Glomerular endothelial cell (primary cell): ENCODE measurements around the gene TMEM229A. TPM values are rescaled to one million over a fixed set of nuclear protein-coding genes. Genes with fewer than 3 reads are reported as not detected.
"Not testable (repeated sequence)": the region's sequence is repeated elsewhere in the genome, so short reads cannot be mapped to it uniquely, and the experiment has no call there.

Source experiments
- DNase-seq: peaks from one replicate; pipeline ENCODE4 v3.0.0-alpha.2; 2011; ENCODE audit warnings: low read depth, low spot score; ENCODE audit errors: extremely low read depth
- total RNA-seq: library from RNA; depleted of rRNA; stranded (reverse); fragments of >200 nt; gene quantifications from 2 replicates; pipeline ENCODE4 v1.2.3, GENCODE V29; 2015

TMEM229A gene
- total RNA-seq: not detected in 2 replicates

DNA sequence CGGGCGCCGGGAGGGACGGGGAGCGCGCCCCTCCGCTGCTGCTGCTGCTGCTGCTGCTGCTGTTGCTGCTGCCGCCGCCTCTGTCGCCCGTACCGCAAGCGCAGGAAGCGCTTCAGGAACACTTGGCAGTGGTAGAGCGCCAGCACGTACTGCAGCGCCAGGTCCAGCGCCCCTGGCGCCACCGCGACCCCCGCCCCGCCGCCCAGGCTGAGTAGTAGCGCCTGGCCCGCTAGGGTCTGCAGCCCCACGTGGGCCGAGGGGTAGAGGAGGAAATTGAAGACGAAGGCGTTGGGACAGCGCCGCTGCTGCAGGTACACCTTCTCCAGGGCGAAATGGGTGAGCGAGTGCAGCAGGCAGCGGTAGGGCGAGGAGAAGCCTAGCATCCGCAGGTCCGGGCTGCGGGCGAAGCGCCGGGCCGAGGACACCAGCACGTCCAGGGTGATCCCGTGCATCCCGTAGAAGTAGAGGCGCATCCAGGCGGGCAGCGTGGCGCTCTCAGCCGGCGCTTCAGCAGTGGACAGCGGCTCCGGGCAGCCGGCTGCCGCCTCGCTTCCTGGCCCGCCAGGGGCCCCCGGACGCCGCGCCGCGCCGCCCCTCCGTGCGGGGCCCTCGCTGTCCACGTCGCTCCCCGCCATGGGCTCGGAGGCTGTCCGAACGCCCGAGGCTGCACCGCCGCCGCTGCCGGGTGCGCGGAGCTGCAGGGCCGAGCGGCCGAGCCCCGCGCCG is at the start of gene TMEM229A:
TSS of gene TMEM229A (minus strand) at position 699 of the 726 bp plus-strand sequence. CDS start at position 635, 64 bp downstream.
- no peak for DNase-seq

DNA sequence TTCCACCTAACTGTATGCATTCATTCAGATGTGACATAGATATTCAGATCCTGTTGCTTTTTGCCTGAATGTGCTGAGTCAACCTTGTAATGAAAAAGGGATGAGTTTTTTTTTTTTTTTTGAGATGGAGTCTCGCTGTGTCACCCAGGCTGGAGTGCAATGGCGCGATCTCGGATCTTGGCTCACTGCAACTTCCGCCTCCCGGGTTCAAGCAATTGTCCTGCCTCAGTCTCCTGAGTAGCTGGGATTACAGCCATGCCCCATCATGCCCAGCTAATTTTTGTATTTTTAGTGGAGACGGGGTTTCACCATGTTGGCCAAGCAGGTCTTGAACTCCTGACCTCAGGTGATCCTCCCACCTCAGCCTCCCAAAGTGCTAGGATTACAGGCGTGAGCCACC is 49.4 kb upstream of the TMEM229A start:
- not testable (repeated sequence) for DNase-seq

- DNase-seq: no peak
Observed at GRCh38 chr7:124077546-124077945, 44.7 kb upstream of the TMEM229A start.

GRCh38 chr7:124076841-124077240 is 44.0 kb upstream of the TMEM229A start:
- DNase-seq: no peak

DNA sequence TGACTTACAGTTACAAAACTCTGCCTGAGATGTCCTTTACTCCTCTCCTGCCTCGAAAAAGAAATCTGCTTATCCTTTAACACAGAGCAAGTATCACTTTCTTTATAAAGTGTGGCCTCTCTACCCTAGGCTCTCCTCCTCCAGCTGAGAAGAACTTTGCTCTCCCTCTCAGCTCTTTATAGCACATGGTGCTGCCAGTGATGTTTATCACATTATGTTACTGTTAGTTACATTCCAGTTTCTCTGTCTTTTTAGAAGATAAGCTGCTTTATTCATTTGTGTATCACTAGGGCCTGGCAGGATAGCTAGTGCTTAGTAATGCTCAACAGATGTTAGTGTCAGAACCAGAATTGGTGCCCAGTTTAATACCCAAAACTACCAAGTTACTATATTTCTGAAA is 41.1 kb upstream of the TMEM229A start:
- DNase-seq: no peak

DNA sequence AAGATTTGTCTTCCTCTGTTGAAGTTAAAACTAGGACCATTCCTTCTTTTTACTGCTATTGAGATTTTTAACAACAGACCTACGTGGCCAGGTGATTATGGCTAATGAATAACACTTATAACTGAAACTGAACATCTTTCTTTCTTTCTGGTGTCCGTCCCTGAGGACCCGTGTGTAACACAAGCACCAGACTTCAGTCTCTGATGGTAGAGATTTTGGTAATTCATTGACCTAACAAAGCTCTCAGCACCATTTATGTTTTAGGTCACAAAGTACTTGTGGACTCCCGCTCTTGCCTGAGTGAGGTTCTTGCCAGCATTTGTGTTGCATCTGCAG is 40.4 kb upstream of the TMEM229A start:
- no peak for DNase-seq

GRCh38 chr7:124072603-124073309 is 39.9 kb upstream of the TMEM229A start:
- no peak for DNase-seq

- no peak for DNase-seq
Observed at GRCh38 chr7:124071843-124072242, 39.0 kb upstream of the TMEM229A start.

DNA sequence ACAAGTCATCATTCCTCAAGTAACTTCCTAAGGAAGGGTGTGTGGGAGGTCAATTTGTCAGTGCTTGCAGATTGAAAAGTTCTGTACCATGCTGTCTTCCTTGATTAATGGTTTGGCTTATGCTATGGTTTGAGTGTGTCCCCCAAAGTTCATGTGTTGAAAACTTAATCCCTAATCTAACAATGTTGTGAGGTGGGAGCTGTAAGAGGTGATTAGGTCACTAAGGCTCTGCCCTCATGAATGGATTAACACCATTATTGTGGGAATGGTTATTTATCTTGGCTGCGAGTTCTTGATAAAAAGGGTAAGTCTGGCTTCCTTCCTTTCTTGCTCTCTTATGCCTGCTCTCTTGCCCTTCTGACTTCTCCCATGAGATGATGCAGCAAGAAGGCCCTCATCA is 29.3 kb upstream of the TMEM229A start:
- no peak for DNase-seq

GRCh38 chr7:124060528-124060927 is 27.7 kb upstream of the TMEM229A start:
- DNase-seq: no peak

GRCh38 chr7:124059375-124059774 is 26.5 kb upstream of the TMEM229A start:
- DNase-seq: no peak

DNA sequence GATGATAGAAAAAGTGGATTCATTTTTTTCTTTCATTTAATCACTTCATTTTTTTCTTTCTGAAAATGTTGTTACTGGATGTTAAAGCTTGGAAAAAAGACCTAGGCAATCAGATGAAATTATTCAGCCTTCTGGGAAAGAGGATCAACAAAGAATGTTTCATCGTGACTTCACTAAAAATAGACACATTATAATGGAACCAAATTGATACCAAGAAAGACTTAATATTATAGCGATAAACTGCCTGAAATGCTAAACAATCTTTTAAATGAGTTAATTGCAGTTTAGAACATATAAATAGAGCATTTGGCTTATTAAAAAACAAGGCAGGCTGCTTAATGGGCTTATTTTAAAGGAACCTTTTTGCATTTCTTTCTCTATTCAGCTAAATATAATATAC is 25.6 kb upstream of the TMEM229A start:
- no peak for DNase-seq

- DNase-seq: no peak
Observed at GRCh38 chr7:124057872-124058271, 25.0 kb upstream of the TMEM229A start.

DNA sequence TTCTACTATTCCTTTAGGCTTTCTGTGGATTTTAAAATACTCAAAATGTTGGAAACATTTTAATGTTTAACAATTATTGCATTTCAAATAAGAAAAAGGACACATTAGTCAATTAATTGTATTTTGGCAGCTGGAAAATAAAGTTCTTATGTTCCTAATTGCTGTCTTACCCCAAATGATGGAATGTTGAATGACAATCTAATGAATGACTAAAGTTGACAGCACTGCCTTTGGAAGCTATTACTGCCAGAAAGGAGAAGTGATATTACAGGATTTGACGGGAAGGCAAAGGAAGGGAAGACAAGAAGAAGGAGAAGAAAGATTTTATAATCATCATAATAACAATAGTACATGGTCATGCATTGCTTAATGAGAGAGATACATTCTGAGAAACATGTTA is 23.4 kb upstream of the TMEM229A start:
- no peak for DNase-seq

- no peak for DNase-seq
Observed at GRCh38 chr7:124051681-124052377, 19.0 kb upstream of the TMEM229A start.

- DNase-seq: no peak
Observed at GRCh38 chr7:124042826-124043225, 10.0 kb upstream of the TMEM229A start.

DNA sequence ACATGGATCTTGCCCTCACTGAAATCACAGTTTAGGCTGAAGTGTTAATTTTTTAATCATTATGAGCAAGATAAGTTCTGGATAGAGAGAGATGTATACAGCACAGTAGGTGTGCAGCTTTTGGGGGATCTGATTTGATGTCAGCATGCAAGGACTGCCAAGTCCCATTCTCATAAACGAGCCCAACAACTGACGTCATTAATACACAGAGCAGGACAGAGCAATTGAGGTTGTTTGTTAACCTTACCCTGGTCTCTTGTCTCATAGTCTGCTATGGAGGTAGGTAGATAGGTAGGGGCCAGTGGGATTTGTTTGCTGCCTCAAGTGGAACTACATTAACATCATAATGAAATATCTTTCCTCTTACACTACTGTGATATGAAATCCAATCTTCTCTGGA is 8.6 kb upstream of the TMEM229A start:
- DNase-seq: no peak

DNA sequence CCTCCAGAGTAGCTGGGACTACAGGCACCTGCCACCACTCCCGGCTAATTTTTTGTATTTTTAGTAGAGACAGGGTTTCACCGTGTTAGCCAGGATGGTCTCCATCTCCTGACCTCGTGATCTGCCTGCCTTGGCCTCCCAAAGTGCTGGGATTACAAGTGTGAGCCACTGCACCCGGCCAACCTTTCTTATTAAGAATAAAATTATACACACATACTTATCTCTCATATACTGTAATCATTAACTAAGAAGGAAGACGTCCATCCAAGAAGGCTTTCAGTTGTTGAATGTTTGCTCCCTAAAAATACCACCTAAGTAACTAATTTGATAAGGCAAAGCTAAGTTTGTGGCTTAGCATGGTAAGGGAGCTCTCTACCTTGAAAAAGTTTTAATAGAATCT is 5.0 kb upstream of the TMEM229A start:
- DNase-seq: not testable (repeated sequence)

DNA sequence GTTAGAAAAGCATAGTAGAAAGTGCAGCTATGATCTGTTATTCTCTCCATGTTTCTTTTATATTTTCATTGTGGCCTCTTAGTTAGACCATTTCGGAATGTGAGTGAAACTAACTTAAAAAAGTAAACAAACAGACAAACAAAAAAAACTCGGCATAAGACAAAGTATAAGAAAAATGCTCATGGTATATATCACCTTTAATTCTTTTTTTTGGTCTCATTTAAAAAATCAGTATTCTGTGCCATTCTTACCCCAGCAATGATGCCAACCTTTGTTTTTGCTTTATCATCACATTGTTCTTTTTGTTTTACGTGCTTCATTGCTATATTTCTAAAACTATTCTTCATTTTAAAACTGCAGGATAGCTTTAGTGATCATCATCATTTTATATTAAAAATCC is 2.8 kb upstream of the TMEM229A start:
- DNase-seq: no peak

DNA sequence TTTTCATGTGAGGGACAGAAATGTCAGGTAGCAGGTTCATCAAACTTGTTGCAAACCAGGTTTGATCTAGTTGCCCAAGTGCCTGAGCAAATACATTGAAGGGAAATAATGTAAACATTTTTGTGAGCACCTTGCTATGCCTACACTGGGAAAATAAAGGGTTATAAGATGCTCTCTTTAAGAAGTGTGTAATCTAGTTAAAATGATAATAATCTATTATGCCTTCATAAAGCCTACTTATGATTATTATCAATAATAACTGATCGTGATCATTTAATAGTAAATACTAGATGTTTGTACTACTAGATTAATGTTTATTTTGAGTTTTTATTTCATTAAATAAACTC is 1.9 kb upstream of the TMEM229A start:
- DNase-seq: no peak

DNA sequence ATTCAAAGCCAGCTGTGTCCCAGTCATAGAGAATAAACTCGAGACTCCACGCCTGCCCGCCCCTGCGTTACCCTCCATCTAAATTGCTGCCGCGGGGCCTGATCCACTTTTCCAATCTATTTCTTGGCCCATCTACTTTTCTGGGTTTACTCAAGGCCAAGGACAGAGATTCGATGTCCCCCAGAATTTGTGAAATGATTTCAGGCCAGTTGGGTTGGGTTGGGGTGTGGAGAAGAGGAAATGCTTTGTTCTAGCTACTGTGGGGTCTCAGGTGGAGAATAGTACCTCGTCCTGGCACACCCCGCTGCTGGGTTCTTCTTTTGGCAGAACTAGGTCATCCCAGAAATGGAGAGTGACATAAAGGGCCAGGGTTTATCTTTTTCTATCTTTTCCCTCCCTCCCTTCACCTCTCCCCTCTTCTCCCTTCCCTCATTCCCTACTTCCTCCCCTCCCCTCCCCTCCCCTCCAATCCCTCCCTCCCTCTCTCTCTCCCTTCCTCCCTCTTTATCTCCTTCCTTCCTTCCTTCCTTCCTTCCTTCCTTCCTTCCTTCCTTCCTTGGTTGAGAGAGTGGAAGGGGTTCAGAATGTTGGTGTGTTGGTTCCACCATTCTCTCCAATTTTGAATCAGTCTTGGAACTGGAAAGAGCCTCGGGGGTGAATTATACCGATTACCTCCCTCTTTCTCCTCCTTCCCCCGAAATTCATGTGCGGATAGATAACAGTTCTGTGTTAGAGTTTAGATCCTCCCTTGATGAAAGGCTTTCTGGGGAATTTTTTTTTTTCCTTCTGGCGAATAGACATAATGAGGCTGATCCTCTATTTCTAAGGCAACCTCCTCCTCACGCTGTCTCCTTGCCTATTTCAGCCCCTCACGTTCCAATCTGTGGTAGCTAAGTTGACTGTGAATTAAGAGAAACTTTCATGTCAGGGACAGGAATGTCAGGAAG is 1.2 kb upstream of the TMEM229A start:
- DNase-seq: no peak
